A673 (cell line): Measurements from ENCODE around the gene PRKAA1.

ENCODE experiments used
- EZH2 ChIP-seq: fragments of 200-600 bp; sonication (generic); IDR thresholded peaks from 2 replicates; pipeline ENCODE4 v1.6.1; 2017; ENCODE audit warnings: borderline replicate concordance, low read depth, mild to moderate bottlenecking, mixed read lengths, antibody characterized with exemption, low read length; ENCODE audit not compliant: poor library complexity, severe bottlenecking
- TF ChIP-seq, protein P1 (sequence below): fragments of 300-800, 200-600 bp; sonication (generic); conservative IDR thresholded peaks from 2 replicates; pipeline ENCODE4 v1.5.1; 2017; ENCODE audit warnings: low read depth, mild to moderate bottlenecking, antibody characterized with exemption, low read length, moderate library complexity, mixed read lengths

DNA sequence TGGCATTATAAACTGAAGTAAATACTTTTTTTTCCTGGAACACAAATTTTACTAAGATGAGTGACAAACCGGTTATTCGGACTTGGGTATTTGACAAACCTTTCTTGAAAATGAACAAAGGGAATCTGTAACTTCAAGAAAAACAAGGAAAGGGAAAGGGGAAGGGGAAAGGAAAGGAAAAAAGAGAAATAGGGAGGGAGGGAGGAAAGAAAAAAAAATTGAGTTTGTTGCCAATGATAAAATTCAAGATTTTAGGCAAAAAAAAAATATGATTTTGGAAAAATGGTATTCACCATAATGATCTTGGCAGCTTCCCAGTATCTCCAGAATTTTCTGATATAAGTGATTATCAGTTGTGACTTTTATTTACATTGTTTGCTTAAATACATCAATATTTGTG, 40.8 kb downstream of the PRKAA1 start:
- TF ChIP-seq, protein P1, sequence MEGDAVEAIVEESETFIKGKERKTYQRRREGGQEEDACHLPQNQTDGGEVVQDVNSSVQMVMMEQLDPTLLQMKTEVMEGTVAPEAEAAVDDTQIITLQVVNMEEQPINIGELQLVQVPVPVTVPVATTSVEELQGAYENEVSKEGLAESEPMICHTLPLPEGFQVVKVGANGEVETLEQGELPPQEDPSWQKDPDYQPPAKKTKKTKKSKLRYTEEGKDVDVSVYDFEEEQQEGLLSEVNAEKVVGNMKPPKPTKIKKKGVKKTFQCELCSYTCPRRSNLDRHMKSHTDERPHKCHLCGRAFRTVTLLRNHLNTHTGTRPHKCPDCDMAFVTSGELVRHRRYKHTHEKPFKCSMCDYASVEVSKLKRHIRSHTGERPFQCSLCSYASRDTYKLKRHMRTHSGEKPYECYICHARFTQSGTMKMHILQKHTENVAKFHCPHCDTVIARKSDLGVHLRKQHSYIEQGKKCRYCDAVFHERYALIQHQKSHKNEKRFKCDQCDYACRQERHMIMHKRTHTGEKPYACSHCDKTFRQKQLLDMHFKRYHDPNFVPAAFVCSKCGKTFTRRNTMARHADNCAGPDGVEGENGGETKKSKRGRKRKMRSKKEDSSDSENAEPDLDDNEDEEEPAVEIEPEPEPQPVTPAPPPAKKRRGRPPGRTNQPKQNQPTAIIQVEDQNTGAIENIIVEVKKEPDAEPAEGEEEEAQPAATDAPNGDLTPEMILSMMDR: no peak
- no peak for TF ChIP-seq EZH2
